ENCODE measurements around the gene ASF1A.
"Not testable (repeated sequence)": the region's sequence is repeated elsewhere in the genome, so short reads cannot be mapped to it uniquely, and the experiment has no call there.

ASF1A gene

DNA sequence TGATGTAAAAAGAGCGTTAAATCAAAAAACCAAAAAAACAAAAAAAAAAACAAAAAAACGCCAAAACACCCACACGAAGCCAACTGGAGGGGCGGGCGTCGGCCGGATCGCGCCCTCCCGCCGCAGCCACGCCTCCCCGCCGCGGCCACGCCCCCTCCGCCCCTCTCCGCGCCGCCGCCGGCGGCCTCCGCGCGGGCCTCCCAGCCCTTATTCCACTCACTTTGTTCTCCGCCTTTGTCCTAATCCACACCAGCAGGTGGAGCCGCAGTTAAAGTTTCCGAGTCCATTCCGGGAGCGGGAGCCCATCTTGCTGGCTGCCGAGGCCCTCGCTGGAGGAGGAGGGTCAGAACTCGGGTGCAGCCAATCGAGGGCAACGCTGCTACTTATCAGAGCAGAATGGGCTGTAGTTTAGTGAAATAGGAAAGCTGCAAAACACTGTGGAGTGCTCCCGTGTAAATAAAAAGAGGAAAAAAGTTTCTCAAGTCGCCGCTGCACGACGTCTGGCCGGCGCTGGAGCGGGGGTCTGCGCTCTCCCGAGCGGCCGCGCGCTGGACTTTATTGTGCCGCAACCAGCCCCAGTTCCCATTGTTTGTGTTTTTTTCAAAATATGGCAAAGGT lies at the start of gene ASF1A:
Gene ASF1A, plus strand, starts transcription at position 346 of the 618 bp plus-strand sequence. Its CDS starts 262 bp downstream, at position 608.
- DNase-seq, result peak; percentile 98

GRCh38 chr6:118844915-118845314 lies 49.0 kb upstream of the ASF1A start:
- peak; percentile 13 for DNase-seq

DNA sequence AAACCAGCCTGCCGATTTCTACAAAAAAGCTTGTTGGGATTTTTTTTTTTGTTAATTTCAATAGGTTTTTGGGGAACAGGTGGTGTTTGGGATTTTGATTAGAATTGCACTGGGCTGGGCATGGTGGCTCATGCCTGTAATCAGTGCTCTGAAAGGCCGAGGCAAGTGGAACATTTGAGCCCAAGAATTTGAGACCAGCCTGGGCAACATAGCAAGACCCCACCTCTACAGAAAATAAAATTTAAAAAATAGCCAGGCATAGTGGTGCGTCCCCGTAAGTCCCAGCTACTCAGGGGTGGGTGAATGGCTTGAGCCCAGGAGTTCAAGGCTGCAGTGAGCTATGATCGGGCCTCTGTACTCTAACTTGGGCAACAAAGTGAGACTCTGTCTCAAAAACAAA lies 40.5 kb upstream of the ASF1A start:
- DNase-seq, result no peak

DNA sequence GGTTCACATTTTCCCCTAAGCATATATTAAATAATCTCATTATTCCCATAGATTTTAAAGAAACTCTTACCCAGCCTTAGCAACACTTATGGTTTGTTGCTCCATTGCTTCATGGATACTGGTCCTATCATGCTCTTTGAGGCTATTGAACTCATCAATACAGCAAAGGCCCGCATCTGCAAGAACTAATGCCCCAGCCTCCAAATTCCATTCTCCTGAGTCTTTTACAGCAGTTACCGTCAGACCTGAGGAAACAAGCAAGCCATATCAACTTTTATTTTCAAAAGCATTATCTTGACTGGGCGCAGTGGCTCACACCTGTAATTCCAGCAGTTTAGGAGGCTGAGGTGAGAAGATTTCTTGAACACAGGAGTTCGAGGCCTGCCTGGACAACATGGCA lies 37.7 kb upstream of the ASF1A start:
- DNase-seq, result no peak

GRCh38 chr6:118859517-118860064 lies 34.4 kb upstream of the ASF1A start:
- no peak for DNase-seq

DNA sequence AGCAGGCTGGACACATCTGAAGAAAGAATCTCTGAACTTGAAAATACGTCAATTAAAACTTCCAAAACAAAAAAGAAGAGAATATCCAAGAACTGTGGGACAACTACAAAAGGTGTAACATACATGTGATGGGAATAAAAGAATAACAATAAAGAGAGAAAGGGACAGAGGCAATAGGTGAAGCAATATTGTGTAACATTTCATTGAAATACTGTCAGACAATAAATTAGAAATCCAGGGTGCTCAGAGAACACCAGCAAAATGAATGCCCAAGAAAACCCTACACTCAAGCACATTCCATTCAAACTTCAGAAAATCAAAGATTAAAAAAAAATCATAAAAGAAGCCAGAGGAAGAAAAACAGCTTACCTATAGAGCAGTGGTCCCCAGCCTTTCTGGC lies 33.6 kb upstream of the ASF1A start:
- no peak for DNase-seq

DNA sequence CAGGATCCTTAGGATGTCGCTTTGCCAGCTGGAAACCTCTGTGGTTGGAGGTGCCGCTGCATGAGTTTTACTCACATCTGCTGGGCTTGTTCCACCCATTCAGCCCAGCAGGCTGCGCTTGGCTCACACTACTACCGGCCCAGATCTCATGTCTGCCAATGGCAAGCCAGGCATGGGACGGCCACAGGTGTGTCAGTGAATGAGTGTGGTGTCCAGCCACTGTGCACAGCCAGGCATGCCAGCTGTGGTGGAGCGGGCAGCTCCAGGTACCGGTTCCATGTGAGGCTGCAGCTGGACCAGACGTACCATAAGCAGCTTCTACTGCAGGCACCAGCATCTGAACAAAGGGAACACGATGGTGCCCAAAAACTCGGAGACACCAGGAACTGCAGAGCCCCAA lies 33.1 kb upstream of the ASF1A start:
- no peak for DNase-seq

DNA sequence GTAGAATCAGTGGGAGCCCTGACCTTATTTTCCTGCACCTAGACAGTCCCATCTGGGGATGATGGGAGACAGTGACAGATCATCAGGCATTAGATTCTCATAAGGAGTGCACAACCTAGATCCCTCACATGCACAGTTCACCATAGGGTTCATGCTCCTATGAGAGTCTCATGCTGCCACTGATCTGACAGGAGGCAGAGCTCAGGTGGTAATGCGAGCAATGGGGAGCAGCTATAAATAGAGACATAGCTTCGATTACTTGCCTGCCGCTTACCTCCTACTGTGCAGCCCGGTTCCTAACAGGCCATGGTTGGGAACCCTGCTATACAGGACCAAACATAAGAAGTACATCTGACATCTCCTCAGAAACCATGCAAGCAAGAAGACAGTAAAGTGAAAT lies 31.5 kb upstream of the ASF1A start:
- DNase-seq, result no peak

- DNase-seq, result no peak
Measured at GRCh38 chr6:118864341-118865099, 29.4 kb upstream of the ASF1A start.

- DNase-seq, result no peak
Measured at GRCh38 chr6:118865100-118865391, 28.9 kb upstream of the ASF1A start.

- DNase-seq, result no peak
Measured at GRCh38 chr6:118867181-118867580, 26.8 kb upstream of the ASF1A start.

- DNase-seq, result not testable (repeated sequence)
Measured at GRCh38 chr6:118868901-118869300, 25.1 kb upstream of the ASF1A start.

DNA sequence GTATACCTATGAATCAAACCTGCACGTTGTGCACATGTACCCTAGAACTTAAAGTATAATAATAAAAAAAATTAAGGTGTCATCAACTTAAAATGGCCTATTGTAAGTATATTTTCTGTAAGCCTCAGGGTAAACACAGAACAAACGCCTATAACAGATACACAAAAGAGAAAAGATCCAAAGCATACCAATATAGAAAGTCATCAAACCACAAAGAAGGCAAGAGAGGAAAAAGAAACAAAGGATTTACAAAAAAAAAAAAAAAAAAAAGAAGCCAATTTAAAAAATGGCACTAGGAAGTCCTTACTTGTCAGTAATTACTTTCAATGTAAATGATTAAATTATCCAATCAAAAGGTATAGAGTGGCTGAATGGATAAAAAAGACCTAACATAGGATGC lies 24.6 kb upstream of the ASF1A start:
- DNase-seq, result no peak

DNA sequence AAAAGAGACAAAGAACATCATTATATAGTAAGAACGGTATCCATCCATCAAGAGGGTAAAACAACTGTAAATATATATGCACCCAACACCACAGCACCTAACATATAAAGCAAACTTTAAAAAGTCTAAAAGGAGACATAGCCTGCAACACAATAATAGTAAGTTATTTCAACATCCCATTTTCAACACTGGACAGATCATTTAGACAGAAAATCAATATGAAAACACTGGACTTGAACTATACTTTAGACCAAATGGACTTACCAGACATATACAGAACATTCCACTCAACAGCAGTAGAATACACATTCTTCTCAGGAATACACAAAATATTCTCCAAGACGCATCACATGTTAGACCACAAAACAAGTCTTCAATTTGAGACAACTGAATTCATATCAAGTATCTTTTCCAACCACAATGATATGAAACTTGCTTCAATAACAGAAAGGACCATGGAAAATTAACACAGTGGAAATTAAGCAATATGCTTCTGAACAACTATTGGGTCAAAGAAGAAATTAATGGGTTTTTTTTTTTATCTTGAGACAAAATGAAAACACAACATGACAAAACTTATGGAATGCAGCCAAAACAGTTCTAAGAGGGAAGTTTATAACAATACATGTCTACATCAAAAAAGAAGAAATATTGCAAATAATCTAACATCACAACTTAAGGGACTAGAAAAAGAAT lies 23.9 kb upstream of the ASF1A start:
- no peak for DNase-seq

- no peak for DNase-seq
Measured at GRCh38 chr6:118871331-118871730, 22.6 kb upstream of the ASF1A start.

- no peak for DNase-seq
Measured at GRCh38 chr6:118872318-118872717, 21.6 kb upstream of the ASF1A start.

GRCh38 chr6:118872726-118873125 lies 21.2 kb upstream of the ASF1A start:
- DNase-seq, result no peak

DNA sequence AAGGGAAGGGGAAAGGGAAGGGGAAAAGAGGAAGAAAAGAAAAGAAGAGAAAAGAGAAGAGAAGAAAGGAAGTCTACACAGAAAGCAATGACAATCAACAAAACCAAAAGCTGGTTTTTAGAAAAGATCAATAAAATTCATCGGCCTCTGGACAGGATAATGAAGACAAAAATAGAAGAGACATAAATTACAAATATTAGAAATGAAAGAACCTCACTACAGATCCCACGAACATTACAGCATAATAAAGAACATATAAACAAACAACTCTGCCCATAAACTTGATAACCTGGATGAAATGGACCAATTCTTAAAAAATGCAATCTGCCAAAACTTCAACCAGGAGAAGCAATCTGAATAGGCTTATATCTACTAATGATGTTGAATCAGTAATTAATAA lies 20.7 kb upstream of the ASF1A start:
- no peak for DNase-seq

DNA sequence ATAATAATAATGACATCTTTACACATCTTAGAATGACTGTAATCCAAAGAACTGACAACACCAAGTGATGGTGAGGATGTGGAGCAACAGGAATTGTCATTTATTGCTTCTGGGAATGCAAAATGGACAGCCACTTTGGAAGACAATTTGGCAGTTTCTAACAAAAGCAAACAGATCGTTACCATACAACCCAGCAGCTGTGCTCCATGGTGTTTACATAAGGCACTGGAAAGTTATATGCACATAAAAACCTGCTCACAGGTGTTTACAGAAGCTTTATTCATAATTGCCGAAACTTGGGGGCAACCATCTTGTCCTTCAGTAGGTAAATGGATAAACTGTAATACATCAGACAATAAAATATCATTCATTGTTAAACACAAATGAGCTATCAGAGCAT lies 18.3 kb upstream of the ASF1A start:
- DNase-seq, result no peak

DNA sequence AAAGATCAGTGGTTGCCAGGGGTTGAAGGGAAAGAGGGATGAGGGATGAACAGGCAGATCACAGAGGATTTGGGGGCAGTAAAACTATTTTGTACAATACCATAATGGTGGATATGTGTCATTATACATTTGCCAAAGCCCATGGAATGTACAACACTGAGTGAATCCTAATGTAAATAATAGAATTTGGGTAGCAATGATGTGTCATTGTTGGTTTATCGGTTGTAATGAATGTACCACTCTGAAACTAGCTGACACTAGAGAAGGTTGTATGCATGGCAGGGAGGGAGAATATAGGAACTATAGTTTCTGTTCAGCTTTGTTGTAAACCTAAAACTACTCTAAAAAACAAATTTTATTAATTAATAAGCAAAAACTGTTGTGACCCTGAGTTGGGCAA lies 17.8 kb upstream of the ASF1A start:
- no peak for DNase-seq

DNA sequence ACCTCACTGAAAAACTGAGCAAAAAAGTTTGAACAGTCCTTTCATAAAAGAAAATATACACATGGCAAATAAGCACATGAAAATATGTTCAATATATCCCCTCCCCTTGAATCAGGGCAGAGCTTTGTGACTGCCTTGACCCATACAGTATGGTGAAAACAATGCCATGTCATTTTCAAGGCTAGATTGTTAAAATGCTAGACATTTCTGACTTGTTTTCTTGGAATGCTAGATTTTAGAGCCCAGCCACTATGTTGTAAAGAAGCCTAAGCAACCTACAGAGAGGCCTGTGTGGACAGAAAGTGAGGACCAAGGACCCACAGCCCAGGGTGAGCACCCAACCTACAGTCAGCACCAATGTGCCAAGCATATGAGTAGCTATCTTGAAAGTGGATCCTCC lies 17.1 kb upstream of the ASF1A start:
- DNase-seq, result no peak

GRCh38 chr6:118877806-118878205 lies 16.1 kb upstream of the ASF1A start:
- DNase-seq, result no peak

- DNase-seq, result no peak
Measured at GRCh38 chr6:118881440-118882313, 12.3 kb upstream of the ASF1A start.

All from CD4-positive, alpha-beta T cell treated with Interleukin-12 subunit alpha and Interleukin-12 subunit beta, for 1 hour (primary cell).